H9 (cell line): Measurements from ENCODE around the gene SIPA1. TPM values are rescaled to one million over a fixed set of nuclear protein-coding genes. Genes with fewer than 3 reads are reported as not detected.

Experiments used
- DNase-seq: peaks from one replicate; pipeline ENCODE4 v3.0.0-alpha.2; 2017
- H2AFZ ChIP-seq: one replicate; pipeline ENCODE4 v1.6.1; 2013; ENCODE audit warnings: mild to moderate bottlenecking, low read length, control low read depth, moderate library complexity
- H2AK5ac ChIP-seq: 2 replicates; pipeline ENCODE4 v1.6.1; 2013; ENCODE audit warnings: low read length, control low read depth, mixed read lengths; ENCODE audit not compliant: insufficient read length
- H2BK120ac ChIP-seq: one replicate; pipeline ENCODE4 v1.6.1; 2013; ENCODE audit warnings: low read depth, mild to moderate bottlenecking, low read length, control low read depth, inconsistent platforms; ENCODE audit not compliant: poor library complexity, severe bottlenecking
- H2BK12ac ChIP-seq: 2 replicates; pipeline ENCODE4 v1.6.1; 2013; ENCODE audit warnings: low read length, control low read depth, mixed read lengths, low read depth; ENCODE audit not compliant: insufficient read length
- H2BK15ac ChIP-seq: 2 replicates; pipeline ENCODE4 v1.6.1; 2013; ENCODE audit warnings: low read depth, low read length, control low read depth
- H2BK20ac ChIP-seq: one replicate; pipeline ENCODE4 v1.6.1; 2013; ENCODE audit warnings: low read depth, mild to moderate bottlenecking, low read length, control low read depth, inconsistent platforms; ENCODE audit not compliant: poor library complexity, severe bottlenecking
- H2BK5ac ChIP-seq: 2 replicates; pipeline ENCODE4 v1.6.1; 2013; ENCODE audit warnings: low read length, control low read depth, mixed read lengths; ENCODE audit not compliant: insufficient read length
- H3K14ac ChIP-seq: 2 replicates; pipeline ENCODE4 v1.6.1; 2013; ENCODE audit warnings: low read length, control low read depth; ENCODE audit not compliant: insufficient read depth
- H3K18ac ChIP-seq: 2 replicates; pipeline ENCODE4 v1.6.1; 2013; ENCODE audit warnings: low read depth, mild to moderate bottlenecking, mixed read lengths, low read length, control low read depth; ENCODE audit not compliant: insufficient read length
- H3K23ac ChIP-seq: 2 replicates; pipeline ENCODE4 v1.6.1; 2013; ENCODE audit warnings: low read length, control low read depth, mixed read lengths, low read depth; ENCODE audit not compliant: insufficient read length
- H3K23me2 ChIP-seq: 2 replicates; pipeline ENCODE4 v1.6.1; 2013; ENCODE audit warnings: low read depth, mild to moderate bottlenecking, mixed read lengths, low read length, control low read depth; ENCODE audit not compliant: insufficient read length, poor library complexity, severe bottlenecking
- H3K27ac ChIP-seq: 2 replicates; pipeline ENCODE4 v1.5.1; 2013; ENCODE audit warnings: low read length, control low read depth, mixed read lengths, low read depth; ENCODE audit not compliant: insufficient read length
- H3K27me3 ChIP-seq: 2 replicates; pipeline ENCODE4 v1.6.1; 2013; ENCODE audit warnings: low read length, control low read depth, inconsistent platforms; ENCODE audit not compliant: insufficient read depth
- H3K4ac ChIP-seq: 2 replicates; pipeline ENCODE4 v1.6.1; 2013; ENCODE audit warnings: low read depth, mild to moderate bottlenecking, control low read depth, inconsistent platforms, low read length, moderate library complexity
- H3K4me1 ChIP-seq: 2 replicates; pipeline ENCODE4 v1.6.1; 2013; ENCODE audit warnings: low read length, control low read depth, inconsistent platforms; ENCODE audit not compliant: insufficient read depth
- H3K4me2 ChIP-seq: 2 replicates; pipeline ENCODE4 v1.6.1; 2013; ENCODE audit warnings: low read length, control low read depth, mixed read lengths; ENCODE audit not compliant: insufficient read length, insufficient read depth
- H3K56ac ChIP-seq: 2 replicates; pipeline ENCODE4 v1.6.1; 2013; ENCODE audit warnings: low read depth, mild to moderate bottlenecking, mixed read lengths, low read length, control low read depth; ENCODE audit not compliant: insufficient read length
- H3K79me1 ChIP-seq: 2 replicates; pipeline ENCODE4 v1.6.1; 2013; ENCODE audit warnings: low read depth, mild to moderate bottlenecking, moderate library complexity, low read length, control low read depth, inconsistent platforms; ENCODE audit not compliant: insufficient read depth, poor library complexity, severe bottlenecking
- H3K79me2 ChIP-seq: 2 replicates; pipeline ENCODE4 v1.6.1; 2013; ENCODE audit warnings: low read length, control low read depth, inconsistent platforms; ENCODE audit not compliant: insufficient read depth
- H3K9ac ChIP-seq: 2 replicates; pipeline ENCODE4 v1.6.1; 2013; ENCODE audit warnings: low read length, control low read depth, mixed read lengths; ENCODE audit not compliant: insufficient read length; ENCODE audit errors: extremely low read depth
- H3K9me3 ChIP-seq: one replicate; pipeline ENCODE4 v1.6.1; 2013; ENCODE audit warnings: low read depth, low read length, inconsistent platforms; ENCODE audit not compliant: control insufficient read depth
- H3T11ph ChIP-seq: one replicate; pipeline ENCODE4 v1.6.1; 2013; ENCODE audit warnings: mild to moderate bottlenecking, low read length, control low read depth, inconsistent platforms
- H4K20me1 ChIP-seq: one replicate; pipeline ENCODE4 v1.6.1; 2013; ENCODE audit not compliant: control insufficient read depth, insufficient read length, insufficient read depth
- H4K5ac ChIP-seq: 2 replicates; pipeline ENCODE4 v1.6.1; 2013; ENCODE audit warnings: low read depth, mild to moderate bottlenecking, mixed read lengths, low read length, control low read depth; ENCODE audit not compliant: insufficient read length
- H4K8ac ChIP-seq: replicated peaks from 2 replicates; pipeline ENCODE4 v1.6.1; 2013; ENCODE audit warnings: low read length, control low read depth, mixed read lengths, low read depth; ENCODE audit not compliant: insufficient read length
- H4K91ac ChIP-seq: 2 replicates; pipeline ENCODE4 v1.6.1; 2013; ENCODE audit warnings: low read depth, mild to moderate bottlenecking, moderate library complexity, mixed read lengths, low read length, control low read depth; ENCODE audit not compliant: insufficient read length
- H3K27ac Mint-ChIP-seq, 3 experiments: 2 replicates in 2 of 3; 3 replicates in 1 of 3; pipeline ENCODE4 v1.8.0; 2020 to 2021; ENCODE audit warnings: mixed read lengths in 3 of 3, mild to moderate bottlenecking in 1 of 3, moderate library complexity in 1 of 3
- H3K27me3 Mint-ChIP-seq: 2 replicates; pipeline ENCODE4 v1.8.0; 2021; ENCODE audit warnings: low read depth, mild to moderate bottlenecking, moderate library complexity, mixed read lengths
- H3K36me3 Mint-ChIP-seq, 3 experiments: 2 replicates in 2 of 3; 3 replicates in 1 of 3; pipeline ENCODE4 v1.8.0; 2020 to 2021; ENCODE audit warnings: low read depth in 3 of 3, mixed read lengths in 3 of 3; ENCODE audit not compliant: insufficient read depth in 1 of 3
- H3K4me1 Mint-ChIP-seq, 2 experiments: 2 replicates each; pipeline ENCODE4 v1.8.0; 2020; ENCODE audit warnings: mixed read lengths in 2 of 2
- H3K4me3 Mint-ChIP-seq, 2 experiments: 2 replicates in 1 of 2; 3 replicates in 1 of 2; pipeline ENCODE4 v1.8.0; 2020 to 2021; ENCODE audit warnings: mild to moderate bottlenecking in 2 of 2, mixed read lengths in 2 of 2, moderate library complexity in 1 of 2
- H3K9me3 Mint-ChIP-seq, 2 experiments: 2 replicates in 1 of 2; 3 replicates in 1 of 2; pipeline ENCODE4 v1.8.0; 2020; ENCODE audit warnings: mild to moderate bottlenecking in 2 of 2, mixed read lengths in 2 of 2, moderate library complexity in 1 of 2
- CTCF ChIP-seq: fragments of 200-600 bp; sonication (generic); conservative IDR thresholded peaks from 3 replicates; pipeline ENCODE4 v1.8.0; 2021; ENCODE audit warnings: antibody characterized with exemption, mild to moderate bottlenecking
- WGBS: extraction: QIAGEN DNeasy Blood & Tissue Kit; methylation state at CpG from one replicate; pipeline ENCODE4 v1.1.7; 2013; ENCODE audit warnings: missing lambda C conversion rate, low lambda C conversion rate, mixed read lengths; ENCODE audit not compliant: insufficient read length; ENCODE audit errors: extremely low coverage; 5-methylcytosine and 5-hydroxymethylcytosine counted together
- total RNA-seq: library from RNA; stranded (reverse); gene quantifications from 2 replicates; pipeline ENCODE4 v1.2.1, GENCODE V29; 2021

SIPA1 gene
- total RNA-seq, 1 experiment from 2014 or later = 32.0 TPM

- no peak overlapping the region for H2AK5ac ChIP-seq
- H3K4me1 Mint-ChIP-seq = peaks cover 34 to 40% of the 10 kb centered on the region in 2 experiments
- DNase-seq = no peak
- H3K27me3 Mint-ChIP-seq = no peaks in the 10 kb centered on the region
- H3K18ac ChIP-seq = no peak overlapping the region
- H2AFZ ChIP-seq = no peak overlapping the region
- H3K4me2 ChIP-seq = no peak overlapping the region
- H4K20me1 ChIP-seq = peaks cover 2% of the 10 kb centered on the region
- no CpG with 5 or more reads among the region's 35 CpGs for WGBS
- no peak overlapping the region for H2BK120ac ChIP-seq
- no peak overlapping the region for H4K8ac ChIP-seq
- no peak overlapping the region for H4K91ac ChIP-seq
- H3K23me2 ChIP-seq = peaks cover 13% of the 10 kb centered on the region
- no peak overlapping the region for H3K9ac ChIP-seq
- no peak overlapping the region for H2BK20ac ChIP-seq
- no peak overlapping the region for H2BK5ac ChIP-seq
- no peak for TF ChIP-seq CTCF
- H3K79me2 ChIP-seq = no peaks in the 10 kb centered on the region
- no peak overlapping the region for H3K23ac ChIP-seq
- H2BK15ac ChIP-seq = no peak overlapping the region
- H3K27ac ChIP-seq = no peak overlapping the region
- H4K5ac ChIP-seq = no peak overlapping the region
- H3K27ac Mint-ChIP-seq = peak overlapping the region in 1 of 3 experiments; percentile 67; a peak in 1 of 7 replicates
- peaks cover 5% of the 10 kb centered on the region; the same call in 1 of the 2 replicates for H3K4me1 ChIP-seq
- no peak overlapping the region for H2BK12ac ChIP-seq
- no peaks in the 10 kb centered on the region for H3K27me3 ChIP-seq
- no peak overlapping the region for H3T11ph ChIP-seq
- H3K4me3 Mint-ChIP-seq = no peak overlapping the region
- no peaks in the 10 kb centered on the region for H3K9me3 ChIP-seq
- no peak overlapping the region for H3K14ac ChIP-seq
- H3K9me3 Mint-ChIP-seq = no peaks in the 10 kb centered on the region
- no peak overlapping the region for H3K4ac ChIP-seq
- H3K36me3 Mint-ChIP-seq = peaks cover 5 to 10% (median 7%) of the 10 kb centered on the region in 3 experiments; a peak in 6 of 7 replicates
- H3K56ac ChIP-seq = no peak overlapping the region
- no peaks in the 10 kb centered on the region for H3K79me1 ChIP-seq
These were observed 2.8 kb downstream of the SIPA1 start for GRCh38 chr11:65640483-65641296.
